Measurements from ENCODE around the gene TUBB1.

The TUBB1 gene

DNA sequence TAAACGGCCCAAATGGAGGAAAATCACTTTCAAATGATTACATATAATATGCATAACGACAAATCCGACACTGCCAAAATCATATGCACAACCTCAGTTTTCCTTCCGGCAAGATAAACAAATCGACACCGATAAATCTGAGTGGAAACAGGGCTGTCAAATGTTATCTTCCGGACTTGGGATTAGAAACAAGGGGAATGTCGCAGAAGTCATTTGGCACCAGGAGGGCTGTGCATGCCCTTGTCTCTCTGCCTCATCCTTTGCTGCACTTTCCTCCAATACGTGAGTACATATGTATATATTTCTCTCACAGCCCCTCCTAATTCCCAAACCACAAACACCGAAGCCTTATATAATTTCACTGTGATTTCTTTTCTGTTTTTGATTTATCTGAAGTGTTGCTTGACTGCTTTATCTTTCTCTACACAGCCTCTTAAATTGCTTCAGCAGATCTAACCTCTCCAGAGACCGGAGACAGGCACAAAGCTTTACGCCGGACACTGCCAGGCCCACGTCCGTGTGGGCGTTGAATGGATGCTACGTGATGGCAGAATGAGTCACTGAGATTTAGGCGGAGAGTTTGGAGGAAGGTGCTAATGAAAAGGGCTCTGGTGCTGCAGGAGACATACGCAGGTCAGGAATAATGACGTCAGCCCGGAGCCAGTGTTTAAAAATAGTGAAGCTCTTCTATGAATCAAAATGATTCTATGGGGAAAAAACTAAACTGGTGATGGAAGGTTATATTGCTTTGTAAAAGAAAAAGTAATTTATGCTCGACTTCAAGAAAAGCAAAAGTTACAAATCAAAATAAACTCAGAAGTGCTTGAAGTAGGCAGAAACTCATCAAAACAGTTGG, 44.4 kb downstream of the TUBB1 start:
- DNase-seq (ENCODE audit: extremely low read depth, low read depth) = peak; percentile 75
- no peak overlapping the region for H3K4me3 ChIP-seq (replicated peaks; ENCODE audit: low read depth, low read length)
- TF ChIP-seq, protein P1, sequence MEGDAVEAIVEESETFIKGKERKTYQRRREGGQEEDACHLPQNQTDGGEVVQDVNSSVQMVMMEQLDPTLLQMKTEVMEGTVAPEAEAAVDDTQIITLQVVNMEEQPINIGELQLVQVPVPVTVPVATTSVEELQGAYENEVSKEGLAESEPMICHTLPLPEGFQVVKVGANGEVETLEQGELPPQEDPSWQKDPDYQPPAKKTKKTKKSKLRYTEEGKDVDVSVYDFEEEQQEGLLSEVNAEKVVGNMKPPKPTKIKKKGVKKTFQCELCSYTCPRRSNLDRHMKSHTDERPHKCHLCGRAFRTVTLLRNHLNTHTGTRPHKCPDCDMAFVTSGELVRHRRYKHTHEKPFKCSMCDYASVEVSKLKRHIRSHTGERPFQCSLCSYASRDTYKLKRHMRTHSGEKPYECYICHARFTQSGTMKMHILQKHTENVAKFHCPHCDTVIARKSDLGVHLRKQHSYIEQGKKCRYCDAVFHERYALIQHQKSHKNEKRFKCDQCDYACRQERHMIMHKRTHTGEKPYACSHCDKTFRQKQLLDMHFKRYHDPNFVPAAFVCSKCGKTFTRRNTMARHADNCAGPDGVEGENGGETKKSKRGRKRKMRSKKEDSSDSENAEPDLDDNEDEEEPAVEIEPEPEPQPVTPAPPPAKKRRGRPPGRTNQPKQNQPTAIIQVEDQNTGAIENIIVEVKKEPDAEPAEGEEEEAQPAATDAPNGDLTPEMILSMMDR (IDR thresholded peaks at IDR 0.05; ENCODE audit: low read depth, low read length, missing control alignments) = no peak

DNA sequence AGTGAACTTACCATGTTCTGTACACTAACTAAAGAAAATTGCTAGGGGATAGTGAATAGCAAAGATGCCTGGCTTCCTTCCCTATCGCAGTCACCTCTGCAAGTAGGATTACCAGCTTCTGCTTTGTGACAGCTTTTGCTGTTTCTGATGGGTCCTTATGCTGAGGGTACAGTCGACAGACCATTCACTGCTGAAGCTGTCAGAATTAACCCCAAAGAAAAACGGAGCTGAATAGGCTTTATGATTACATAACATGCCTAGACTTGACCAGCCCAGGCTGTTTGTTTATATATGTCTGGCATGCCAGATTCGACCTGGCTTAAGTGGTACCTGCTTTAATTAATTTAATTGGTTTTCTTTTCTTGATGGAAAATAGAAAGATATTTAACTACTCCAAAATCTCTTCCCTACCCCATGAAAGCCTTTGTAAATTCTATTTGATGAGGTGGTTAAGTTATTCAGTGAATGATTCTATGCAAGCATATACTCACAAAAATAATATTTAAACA, 45.0 kb downstream of the TUBB1 start:
- no peak for DNase-seq (ENCODE audit: extremely low read depth, low read depth)
- no peak overlapping the region for H3K4me3 ChIP-seq (replicated peaks; ENCODE audit: low read depth, low read length)
- TF ChIP-seq, protein P1 (IDR thresholded peaks at IDR 0.05; ENCODE audit: low read depth, low read length, missing control alignments) = no peak

DNA sequence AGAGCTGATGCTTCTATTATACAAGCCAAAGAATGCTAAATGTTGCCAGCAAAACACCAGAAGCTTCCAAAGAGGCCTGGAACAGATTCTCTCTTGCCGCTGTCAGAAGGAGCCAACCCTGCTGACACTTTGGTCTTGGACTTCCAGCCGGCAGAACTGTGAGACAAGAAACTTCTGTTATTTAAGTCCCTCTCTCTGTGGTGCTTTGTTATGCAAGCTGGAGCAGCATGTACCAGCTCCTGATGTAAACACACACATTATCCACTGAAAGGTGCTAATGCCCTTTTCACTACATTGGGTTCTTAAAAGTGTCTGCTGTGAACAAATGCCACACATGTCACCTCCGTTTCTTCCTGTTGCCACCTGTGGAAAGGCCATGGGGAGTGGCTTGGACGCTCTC, 49.3 kb downstream of the TUBB1 start:
- no peak for DNase-seq (ENCODE audit: extremely low read depth, low read depth)
- TF ChIP-seq, protein P1 (IDR thresholded peaks at IDR 0.05; ENCODE audit: low read depth, low read length, missing control alignments) = no peak
- no peak overlapping the region for H3K4me3 ChIP-seq (replicated peaks; ENCODE audit: low read depth, low read length)

DNA sequence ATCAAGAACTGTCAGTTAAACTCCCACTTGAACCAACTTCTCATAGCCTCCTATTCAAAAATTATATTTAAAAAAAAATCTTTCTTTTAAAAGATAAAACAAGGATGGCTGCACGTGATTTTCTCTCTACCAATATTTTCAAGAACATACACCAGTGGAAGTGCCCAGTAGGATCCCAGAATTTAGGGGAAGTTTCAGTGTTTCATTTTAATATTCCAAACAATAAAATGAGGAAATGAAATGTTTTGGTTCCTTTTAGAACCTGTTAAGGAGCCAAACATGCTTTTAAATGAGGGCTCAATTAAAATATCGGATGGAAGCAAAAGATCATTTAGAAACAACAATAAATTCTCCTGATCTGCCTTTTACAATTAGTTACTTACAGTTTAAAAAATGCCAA, 49.8 kb downstream of the TUBB1 start:
- TF ChIP-seq, protein P1 (IDR thresholded peaks at IDR 0.05; ENCODE audit: low read depth, low read length, missing control alignments) = no peak
- no peak overlapping the region for H3K4me3 ChIP-seq (replicated peaks; ENCODE audit: low read depth, low read length)
- no peak for DNase-seq (ENCODE audit: extremely low read depth, low read depth)

DNA sequence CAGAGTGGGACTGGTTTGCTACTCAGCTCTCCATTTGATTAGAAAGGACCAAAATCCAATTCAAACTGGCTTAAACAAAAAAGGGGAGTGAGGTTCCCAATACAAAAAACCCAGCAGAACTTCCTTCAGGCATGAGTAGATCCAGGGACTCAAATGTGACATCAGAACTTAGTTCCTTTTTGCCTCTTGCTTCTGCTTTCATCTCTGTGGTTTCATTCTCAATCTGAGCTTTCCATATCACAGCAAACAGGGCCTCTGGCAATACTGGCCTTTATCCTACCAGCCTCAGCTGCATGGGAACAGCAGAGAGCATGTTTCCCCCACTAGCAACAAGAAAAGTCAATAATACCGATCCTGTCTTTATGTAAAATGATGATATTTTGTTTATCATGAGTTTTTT, 52.0 kb downstream of the TUBB1 start:
- TF ChIP-seq, protein P1 (IDR thresholded peaks at IDR 0.05; ENCODE audit: low read depth, low read length, missing control alignments) = no peak
- DNase-seq (ENCODE audit: extremely low read depth, low read depth) = no peak

DNA sequence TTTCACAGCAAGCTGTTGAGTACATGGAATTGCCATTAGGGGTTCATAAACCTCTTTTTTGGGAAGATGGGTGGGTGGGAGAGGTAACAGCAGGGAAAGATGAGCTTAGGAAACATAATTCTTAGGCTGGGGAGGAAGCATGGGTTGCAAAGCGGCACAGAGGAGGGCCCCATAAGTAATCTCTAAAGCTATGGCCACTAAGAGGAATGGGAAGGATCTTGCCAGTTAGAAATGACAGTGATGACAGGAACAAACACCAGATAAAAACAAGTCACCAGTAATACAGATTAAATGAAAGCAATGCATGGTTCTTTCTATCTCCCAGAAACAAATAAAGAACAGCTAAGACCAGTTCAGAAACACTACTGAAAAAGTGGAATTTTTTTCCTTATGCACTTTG, 54.4 kb downstream of the TUBB1 start:
- DNase-seq (ENCODE audit: extremely low read depth, low read depth) = no peak
- TF ChIP-seq, protein P1 (IDR thresholded peaks at IDR 0.05; ENCODE audit: low read depth, low read length, missing control alignments) = no peak
- H3K4me3 ChIP-seq (replicated peaks; ENCODE audit: low read depth, low read length) = no peak overlapping the region

More for the DNA sequence above, 52.0 kb downstream of the TUBB1 start:
- no peak overlapping the region for H3K4me3 ChIP-seq (replicated peaks; ENCODE audit: low read depth, low read length)
